Measurements from ENCODE around the gene IER3.
"Not testable (repeated sequence)": the region's sequence is repeated elsewhere in the genome, so short reads cannot be mapped to it uniquely, and the experiment has no call there.

Gene IER3

DNA sequence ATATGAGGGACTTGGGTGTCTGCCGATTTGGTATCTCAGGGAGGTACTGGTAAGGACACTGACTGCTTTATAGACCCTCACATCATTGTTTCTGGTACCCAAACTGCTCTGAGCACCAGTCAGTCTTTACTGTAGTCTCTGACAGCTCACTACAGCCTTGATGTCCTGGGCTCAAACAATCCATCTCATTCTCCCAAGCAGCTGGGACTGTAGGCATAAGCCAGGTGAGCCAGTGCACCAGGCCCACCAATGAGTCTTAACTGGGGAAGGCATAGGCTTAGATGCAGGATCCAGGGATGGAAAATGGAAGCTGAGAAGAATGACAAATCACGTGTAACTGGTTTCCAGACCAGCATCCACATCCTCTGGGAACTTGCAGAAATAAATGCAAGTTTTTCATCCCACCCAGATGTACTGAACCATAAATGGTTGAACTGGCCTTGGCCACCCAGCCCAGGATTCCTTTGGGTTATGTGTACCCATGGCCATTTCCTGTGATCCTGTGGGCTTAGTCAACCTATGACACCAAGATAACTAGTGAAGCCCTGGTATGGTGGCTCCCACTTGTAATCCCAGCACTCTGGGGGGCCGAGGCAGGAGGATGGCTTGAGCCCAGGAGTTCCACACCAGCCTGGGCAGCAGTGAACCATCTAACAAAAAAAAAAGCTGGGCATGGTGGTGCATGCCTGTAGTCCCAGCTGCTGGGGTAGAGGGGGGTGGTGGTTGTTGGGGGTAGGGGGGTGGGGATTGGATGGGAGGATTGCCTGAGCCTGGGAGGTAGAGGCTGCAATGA, 18.4 kb downstream of the IER3 start:
- FAIRE-seq (peak; percentile 14), DNase-seq (ENCODE audit: insufficient read length, low spot score) (no peak)

DNA sequence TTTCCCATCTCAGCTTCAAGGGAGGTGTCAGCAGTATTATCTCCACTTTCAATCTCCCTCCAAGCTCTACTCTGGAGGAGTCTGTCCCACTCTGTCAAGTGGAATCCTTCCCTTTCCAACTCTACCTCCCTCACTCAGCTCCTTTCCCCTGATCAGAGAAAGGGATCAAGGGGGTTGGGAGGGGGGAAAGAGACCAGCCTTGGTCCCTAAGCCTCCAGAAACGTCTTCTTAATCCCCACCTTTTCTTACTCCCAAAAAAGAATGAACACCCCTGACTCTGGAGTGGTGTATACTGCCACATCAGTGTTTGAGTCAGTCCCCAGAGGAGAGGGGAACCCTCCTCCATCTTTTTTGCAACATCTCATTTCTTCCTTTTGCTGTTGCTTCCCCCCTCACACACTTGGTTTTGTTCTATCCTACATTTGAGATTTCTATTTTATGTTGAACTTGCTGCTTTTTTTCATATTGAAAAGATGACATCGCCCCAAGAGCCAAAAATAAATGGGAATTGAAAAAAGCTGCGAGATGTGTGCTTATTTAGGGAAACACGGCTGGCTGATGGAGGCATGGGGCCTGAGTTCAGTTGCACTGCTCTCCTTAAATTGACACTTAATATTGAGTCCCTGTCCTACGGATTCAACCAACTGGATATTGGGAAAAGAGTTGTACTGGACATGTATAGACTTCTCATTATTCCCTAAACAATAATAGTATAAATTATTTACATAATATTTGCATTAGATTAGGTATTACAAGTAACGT, 19.3 kb downstream of the IER3 start:
- DNase-seq (ENCODE audit: insufficient read length, low spot score) (no peak), FAIRE-seq (no peak)

GRCh38 chr6:30723843-30724741, 20.3 kb downstream of the IER3 start:
- not testable (repeated sequence) for FAIRE-seq; DNase-seq (ENCODE audit: insufficient read length, low spot score)

GRCh38 chr6:30723159-30723842, 21.0 kb downstream of the IER3 start:
- not testable (repeated sequence) for FAIRE-seq; DNase-seq (ENCODE audit: insufficient read length, low spot score)

- DNase-seq (ENCODE audit: insufficient read length, low spot score) (peak; percentile 52), FAIRE-seq (peak; percentile 39)
Measured at GRCh38 chr6:30722280-30723112, 21.9 kb downstream of the IER3 start.

- not testable (repeated sequence) for DNase-seq (ENCODE audit: insufficient read length, low spot score); FAIRE-seq
Measured at GRCh38 chr6:30722025-30722279, 22.4 kb downstream of the IER3 start.

- FAIRE-seq, result peak; percentile 44
- DNase-seq (ENCODE audit: insufficient read length, low spot score), result peak; percentile 57
Measured at GRCh38 chr6:30721198-30722024, 22.9 kb downstream of the IER3 start.

GRCh38 chr6:30720738-30721197, 23.6 kb downstream of the IER3 start:
- DNase-seq (ENCODE audit: insufficient read length, low spot score) (no peak), FAIRE-seq (no peak)

GRCh38 chr6:30719791-30720737, 24.3 kb downstream of the IER3 start, which contains the start of gene TUBB:
Gene TUBB, plus strand, starts transcription at chr6:30720352. Its CDS starts 155 bp downstream, at chr6:30720507.
- FAIRE-seq, result peak; percentile 96
- peak; percentile 64 for DNase-seq (ENCODE audit: insufficient read length, low spot score)

- FAIRE-seq (peak; percentile 63), DNase-seq (ENCODE audit: insufficient read length, low spot score) (no peak)
Measured at GRCh38 chr6:30719356-30719755, 25.0 kb downstream of the IER3 start.

DNA sequence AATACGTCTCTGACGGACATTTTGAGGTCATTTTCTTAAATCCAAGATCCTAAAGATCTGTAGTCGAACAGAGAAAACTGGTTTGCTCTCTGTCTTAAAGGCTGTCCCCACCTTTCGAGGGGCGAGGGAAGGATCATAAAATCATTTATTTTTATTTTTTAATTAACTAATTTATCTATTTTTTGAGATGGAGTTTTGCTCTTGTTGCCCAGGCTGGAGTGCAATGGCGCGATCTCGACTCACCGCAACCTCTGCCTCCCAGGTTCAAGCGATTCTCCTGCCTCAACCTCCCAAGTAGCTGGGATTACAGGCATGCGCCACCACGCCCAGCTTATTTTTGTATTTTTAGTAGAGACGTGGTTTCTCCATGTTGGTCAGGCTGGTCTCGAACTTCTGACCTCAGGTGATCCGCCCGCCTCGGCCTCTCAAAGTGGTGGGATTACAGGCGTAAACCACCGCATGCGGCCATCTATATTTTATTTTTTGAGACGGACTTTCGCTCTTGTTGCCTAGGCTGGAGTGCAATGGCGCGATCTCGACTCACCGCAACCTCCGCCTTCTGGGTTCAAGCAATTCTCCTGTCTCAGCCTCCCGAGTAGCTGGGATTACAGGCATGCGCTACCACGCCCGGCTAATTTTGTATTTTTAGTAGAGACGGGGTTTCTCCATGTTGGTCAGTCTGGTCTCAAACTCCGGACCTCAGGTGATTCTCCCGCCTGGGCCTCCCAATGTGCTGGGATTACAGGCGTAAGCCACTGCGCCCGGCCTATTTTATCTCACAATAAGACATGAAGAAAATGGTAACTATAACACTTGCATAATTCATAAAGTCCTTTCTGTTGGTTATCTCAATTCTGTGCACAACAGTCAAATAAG, 26.3 kb downstream of the IER3 start:
- not testable (repeated sequence) for FAIRE-seq; DNase-seq (ENCODE audit: insufficient read length, low spot score)

- DNase-seq (ENCODE audit: insufficient read length, low spot score) (peak; percentile 76), FAIRE-seq (peak; percentile 99)
Measured at GRCh38 chr6:30717129-30717844, 27.1 kb downstream of the IER3 start, which contains the start of gene MDC1. Gene MDC1, minus strand, starts transcription at chr6:30717281. Its CDS starts 2,106 bp downstream, at chr6:30715175.

- FAIRE-seq, result no peak
- DNase-seq (ENCODE audit: insufficient read length, low spot score), result no peak
Measured at GRCh38 chr6:30716879-30717128, 27.5 kb downstream of the IER3 start.

DNA sequence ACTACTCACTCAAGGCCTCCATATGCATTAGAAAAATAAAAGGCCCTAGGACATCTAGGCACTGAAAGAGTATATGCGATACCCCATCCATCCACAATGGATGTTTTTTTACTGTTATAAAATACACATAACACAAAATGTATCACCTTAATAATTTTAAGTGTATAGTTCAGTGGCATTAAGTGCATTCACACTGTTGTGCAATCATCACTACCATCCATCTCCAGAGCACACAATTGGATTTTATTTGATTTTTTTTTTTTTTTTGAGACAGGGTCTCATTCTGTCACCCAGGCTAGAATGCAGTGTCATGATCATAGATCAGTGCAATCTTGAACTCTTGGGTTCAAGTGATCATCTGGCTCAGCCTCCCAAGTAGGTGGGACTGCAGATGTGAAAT, 30.1 kb downstream of the IER3 start:
- DNase-seq (ENCODE audit: insufficient read length, low spot score), result no peak
- no peak for FAIRE-seq

DNA sequence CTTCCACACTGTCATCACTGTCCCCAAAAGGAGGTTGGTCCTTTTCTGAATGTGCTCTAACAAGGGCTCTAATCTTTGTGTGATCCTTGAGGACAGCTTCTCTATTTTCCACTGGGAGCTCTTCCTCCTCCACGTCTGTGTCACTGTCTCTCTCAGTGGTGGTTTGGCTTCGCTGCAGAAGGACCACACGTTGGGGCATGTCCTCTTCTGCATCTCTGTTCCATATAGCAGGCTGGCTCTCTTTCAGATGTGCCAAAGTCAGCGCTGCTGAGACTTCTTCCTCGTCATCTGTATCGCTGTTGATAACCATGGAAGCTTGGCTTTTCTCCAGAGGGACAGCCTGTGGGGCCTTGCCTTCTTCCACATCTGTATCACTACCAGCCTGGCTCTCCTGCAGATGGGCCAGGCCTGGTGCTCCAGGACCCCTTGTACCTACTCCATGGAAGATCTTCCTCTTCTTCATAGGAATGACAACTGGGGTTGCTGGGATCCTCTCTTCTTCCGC, 31.9 kb downstream of the IER3 start:
- DNase-seq (ENCODE audit: insufficient read length, low spot score) (no peak), FAIRE-seq (no peak)
